ENCODE results near the gene USH1G.
"Not testable (repeated sequence)": the region's sequence is repeated elsewhere in the genome, so short reads cannot be mapped to it uniquely, and the experiment has no call there.

Gene USH1G

DNA sequence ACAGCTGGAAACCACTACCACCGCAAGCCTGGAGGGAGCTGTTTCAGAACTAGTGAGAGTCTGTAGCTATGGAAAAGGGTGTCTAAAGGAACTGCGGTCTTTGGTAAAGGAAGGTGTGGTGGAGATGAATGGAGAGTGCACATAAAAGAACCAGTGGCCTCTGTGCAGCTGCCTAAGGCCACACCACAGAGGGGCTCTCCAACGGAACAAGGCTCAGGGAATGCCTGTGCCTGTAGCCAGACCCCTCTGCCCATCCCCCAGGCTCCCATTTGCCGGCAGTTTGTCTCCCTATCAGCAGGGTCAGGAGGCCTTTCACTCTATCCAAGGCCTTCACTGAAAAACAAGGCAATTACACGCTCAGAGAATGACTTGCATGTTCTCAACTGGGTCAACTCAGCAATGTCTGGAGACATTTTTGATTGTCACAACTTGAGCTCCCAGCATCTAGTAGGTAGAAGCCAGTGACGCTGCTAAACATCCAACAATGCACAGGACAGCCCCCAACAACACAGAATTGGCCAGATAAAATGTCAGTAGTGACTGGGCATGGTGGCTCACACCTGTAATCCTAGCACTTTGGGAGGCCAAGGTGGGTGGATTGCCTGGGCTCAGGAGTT, 47.0 kb downstream of the USH1G start:
- Histone ChIP-seq H3K9me3 (no peaks in the 10 kb centered on the region), H3K27ac (no peak overlapping the region), H3K4me3 (no peak overlapping the region), H3K9ac (no peak overlapping the region), H4K20me1 (no peaks in the 10 kb centered on the region), H3K4me1 (peaks cover 37% of the 10 kb centered on the region), H3K4me2 (no peak overlapping the region), H3K27me3 (no peaks in the 10 kb centered on the region), H3K36me3 (no peaks in the 10 kb centered on the region)
- TF ChIP-seq Cebpa-rat (IDR thresholded peaks at IDR 0.05), result no peak

GRCh38 chr17:74875155-74875976, 47.7 kb downstream of the USH1G start:
- TF ChIP-seq Cebpa-rat (IDR thresholded peaks at IDR 0.05), result no peak
- H3K4me2 ChIP-seq, result no peak overlapping the region

GRCh38 chr17:74874615-74875037, 48.4 kb downstream of the USH1G start:
- H3K27me3 ChIP-seq, result no peaks in the 10 kb centered on the region
- H3K9ac ChIP-seq, result no peak overlapping the region
- H3K36me3 ChIP-seq, result peaks cover 3% of the 10 kb centered on the region; the same call in 1 of the 2 replicates
- peak overlapping the region; percentile 87; the same call in 1 of the 2 replicates for H3K4me2 ChIP-seq
- H3K9me3 ChIP-seq, result no peaks in the 10 kb centered on the region
- no peak for TF ChIP-seq Cebpa-rat (IDR thresholded peaks at IDR 0.05)
- H3K4me1 ChIP-seq, result peaks cover 43% of the 10 kb centered on the region
- H4K20me1 ChIP-seq, result no peaks in the 10 kb centered on the region
- no peak overlapping the region for H3K4me3 ChIP-seq
- no peak overlapping the region for H3K27ac ChIP-seq

More at GRCh38 chr17:74875155-74875976, 47.7 kb downstream of the USH1G start:
- H3K27ac ChIP-seq, result no peak overlapping the region
- H4K20me1 ChIP-seq, result no peaks in the 10 kb centered on the region
- H3K36me3 ChIP-seq, result no peaks in the 10 kb centered on the region
- no peak overlapping the region for H3K9ac ChIP-seq
- H3K4me1 ChIP-seq, result peaks cover 41% of the 10 kb centered on the region
- H3K27me3 ChIP-seq, result no peaks in the 10 kb centered on the region
- no peaks in the 10 kb centered on the region for H3K9me3 ChIP-seq
- H3K4me3 ChIP-seq, result no peak overlapping the region

GRCh38 chr17:74873874-74874614, 49.0 kb downstream of the USH1G start:
- peaks cover 47% of the 10 kb centered on the region for H3K4me1 ChIP-seq
- peak overlapping the region; percentile 84 for H3K27ac ChIP-seq

DNA sequence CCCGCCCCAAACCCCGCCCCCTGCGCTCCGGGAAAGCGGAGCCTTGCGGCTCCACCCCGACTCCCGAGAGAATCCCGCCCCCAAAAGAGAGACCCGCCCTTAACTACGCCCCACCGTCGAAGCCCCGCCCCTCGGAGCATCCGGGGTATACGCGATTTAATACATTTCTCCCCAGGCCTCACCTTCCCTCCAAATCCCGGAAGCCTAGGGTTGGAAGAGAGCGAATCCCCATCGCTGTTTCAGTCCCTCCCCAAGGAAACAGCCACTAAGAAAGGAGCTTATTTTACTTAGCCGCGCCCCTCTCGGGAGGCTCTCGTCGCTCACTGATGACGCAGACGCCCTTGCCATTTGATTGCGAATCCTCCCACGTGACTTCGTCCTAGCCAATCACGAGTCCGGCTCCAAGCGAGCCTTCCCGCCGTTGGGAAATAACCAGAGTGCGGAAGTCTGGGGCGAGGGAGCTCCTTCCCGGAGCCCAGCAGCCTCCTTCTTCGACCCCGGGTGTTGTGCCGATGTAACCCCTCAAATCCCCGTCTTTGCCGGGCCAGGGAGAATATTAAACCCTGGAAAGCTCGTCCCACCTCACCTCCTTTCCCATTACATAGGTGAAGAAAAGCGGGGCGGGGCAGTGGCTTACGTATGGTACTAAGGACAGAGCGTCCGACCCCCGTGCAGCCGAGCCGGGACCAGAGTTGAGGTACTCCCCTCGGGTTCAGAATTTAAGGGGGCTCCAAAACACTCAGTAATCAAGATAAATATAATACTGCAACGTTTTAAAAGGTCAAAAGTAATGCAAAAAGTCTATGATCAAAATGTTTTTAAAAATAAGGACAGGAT, 49.8 kb downstream of the USH1G start:
- Histone ChIP-seq H3K4me3 (peak overlapping the region; percentile 77), H3K4me2 (peak overlapping the region; percentile 91), H4K20me1 (no peaks in the 10 kb centered on the region), H3K36me3 (peaks cover 4% of the 10 kb centered on the region; the same call in 1 of the 2 replicates), H3K9me3 (no peaks in the 10 kb centered on the region), H3K4me1 (peaks cover 45% of the 10 kb centered on the region), H3K27me3 (no peaks in the 10 kb centered on the region), H3K27ac (peak overlapping the region; percentile 84), H3K9ac (peak overlapping the region; percentile 90)
- TF ChIP-seq Cebpa-rat (IDR thresholded peaks at IDR 0.05), result peak; percentile 57; the same call in 1 of the 2 replicates

More at GRCh38 chr17:74873874-74874614, 49.0 kb downstream of the USH1G start:
- Histone ChIP-seq H3K4me2 (peak overlapping the region; percentile 87), H3K36me3 (peaks cover 4% of the 10 kb centered on the region; the same call in 1 of the 2 replicates), H4K20me1 (no peaks in the 10 kb centered on the region), H3K27me3 (no peaks in the 10 kb centered on the region), H3K4me3 (peak overlapping the region; percentile 77), H3K9me3 (no peaks in the 10 kb centered on the region), H3K9ac (peak overlapping the region; percentile 82)
- TF ChIP-seq Cebpa-rat (IDR thresholded peaks at IDR 0.05), result no peak

GRCh38 chr17:74872313-74873036, 50.6 kb downstream of the USH1G start, which contains the start of gene FDXR:
FDXR (minus strand) TSS chr17:74872994; CDS start chr17:74872944, 50 bp downstream.
- Histone ChIP-seq H3K9me3 (no peaks in the 10 kb centered on the region), H3K9ac (peak within 1 kb of the TSS; percentile 90), H3K4me3 (peak within 1 kb of the TSS; percentile 77), H4K20me1 (no peaks in the 10 kb centered on the region), H3K27me3 (no peaks in the 10 kb centered on the region), H3K4me1 (peaks cover 37% of the 10 kb centered on the region), H3K27ac (peak within 1 kb of the TSS; percentile 84), H3K36me3 (peaks cover 4% of the 10 kb centered on the region; the same call in 1 of the 2 replicates), H3K4me2 (peak within 1 kb of the TSS; percentile 91)
- TF ChIP-seq Cebpa-rat (IDR thresholded peaks at IDR 0.05), result no peak

DNA sequence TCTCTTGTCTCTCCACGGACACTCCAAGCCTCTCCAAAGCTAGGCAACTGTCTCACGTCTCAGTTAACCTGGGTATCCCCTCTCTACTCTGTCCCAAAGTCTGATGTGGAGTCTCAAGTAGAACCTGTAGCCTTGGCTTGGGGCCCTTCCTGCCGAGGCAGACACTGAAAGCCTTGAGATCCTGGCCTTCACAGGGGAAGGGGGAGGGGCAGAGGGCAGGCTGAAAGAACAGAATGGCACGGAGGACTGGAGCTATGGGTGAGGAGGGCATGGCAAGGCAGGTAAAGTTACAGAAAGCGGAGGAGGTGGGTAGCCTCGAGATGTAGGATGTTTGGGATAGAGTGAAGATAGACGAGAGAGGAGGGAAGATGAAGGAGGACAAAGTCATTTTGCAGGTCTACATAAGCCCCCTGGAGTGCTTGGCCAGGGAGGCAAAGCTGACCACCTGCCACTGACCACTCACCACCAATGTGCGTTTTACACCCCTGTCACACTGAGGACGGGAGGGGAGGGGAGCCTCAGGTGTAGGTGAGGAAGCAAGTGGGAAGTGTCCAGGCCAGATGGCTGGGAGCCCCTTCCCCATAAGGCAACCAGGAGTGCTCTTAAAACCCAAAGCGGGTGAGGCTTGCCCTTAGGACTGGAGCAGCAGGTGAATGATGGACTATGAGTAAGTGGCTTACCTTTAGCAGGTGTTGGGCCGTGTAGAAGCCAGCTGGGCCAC, 51.5 kb downstream of the USH1G start:
- TF ChIP-seq Cebpa-rat (IDR thresholded peaks at IDR 0.05), result no peak
- Histone ChIP-seq H3K9me3 (no peaks in the 10 kb centered on the region), H3K4me1 (peaks cover 37% of the 10 kb centered on the region), H3K36me3 (peaks cover 4% of the 10 kb centered on the region; the same call in 1 of the 2 replicates), H4K20me1 (no peaks in the 10 kb centered on the region), H3K4me3 (peak overlapping the region; percentile 77; the same call in 1 of the 2 replicates), H3K27me3 (no peaks in the 10 kb centered on the region), H3K4me2 (peak overlapping the region; percentile 91), H3K9ac (no peak overlapping the region), H3K27ac (no peak overlapping the region)

DNA sequence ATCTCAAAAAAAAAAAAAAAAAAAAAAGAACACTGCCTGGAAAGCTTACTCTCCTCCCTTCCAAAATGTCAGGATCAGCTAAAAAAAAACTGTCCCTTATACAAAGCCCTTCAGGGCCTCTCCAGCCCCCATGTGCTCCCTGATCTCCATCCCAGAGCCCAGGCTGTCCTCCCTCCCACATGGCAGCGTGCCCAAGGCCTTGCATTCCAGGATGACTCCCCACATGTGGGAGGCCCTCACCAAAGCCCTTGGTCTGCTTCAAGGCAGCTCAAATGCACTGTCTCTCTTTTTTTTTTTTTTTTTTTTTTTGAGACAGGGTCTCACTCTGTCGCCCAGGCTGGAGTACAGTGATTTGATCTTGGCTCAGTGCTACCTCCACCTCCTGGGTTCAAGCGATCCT, 52.5 kb downstream of the USH1G start:
- TF ChIP-seq Cebpa-rat (IDR thresholded peaks at IDR 0.05), result no peak
- Histone ChIP-seq H3K9me3 (no peaks in the 10 kb centered on the region), H3K27ac (no peak overlapping the region), H4K20me1 (no peaks in the 10 kb centered on the region), H3K4me1 (peaks cover 47% of the 10 kb centered on the region), H3K27me3 (no peaks in the 10 kb centered on the region), H3K36me3 (peaks cover 4% of the 10 kb centered on the region; the same call in 1 of the 2 replicates), H3K9ac (no peak overlapping the region), H3K4me2 (no peak overlapping the region), H3K4me3 (no peak overlapping the region)

GRCh38 chr17:74870028-74870427, 53.0 kb downstream of the USH1G start:
- peaks cover 51% of the 10 kb centered on the region for H3K4me1 ChIP-seq
- not testable (repeated sequence) for H3K9ac ChIP-seq, H3K9me3 ChIP-seq, H3K36me3 ChIP-seq, H3K4me3 ChIP-seq, H3K27ac ChIP-seq, H3K4me2 ChIP-seq, H3K27me3 ChIP-seq, H4K20me1 ChIP-seq

Measured in BLaER1 (cell line).